CD4-positive, alpha-beta T cell treated with Interleukin-2 at 100 ng/mL for 4 hours (primary cell): ENCODE results near the gene CPAMD8.

ENCODE experiments used
- DNase-seq: peaks from one replicate; pipeline ENCODE4 v3.0.0-alpha.2; 2020; ENCODE audit warnings: low spot score

CPAMD8 gene

DNA sequence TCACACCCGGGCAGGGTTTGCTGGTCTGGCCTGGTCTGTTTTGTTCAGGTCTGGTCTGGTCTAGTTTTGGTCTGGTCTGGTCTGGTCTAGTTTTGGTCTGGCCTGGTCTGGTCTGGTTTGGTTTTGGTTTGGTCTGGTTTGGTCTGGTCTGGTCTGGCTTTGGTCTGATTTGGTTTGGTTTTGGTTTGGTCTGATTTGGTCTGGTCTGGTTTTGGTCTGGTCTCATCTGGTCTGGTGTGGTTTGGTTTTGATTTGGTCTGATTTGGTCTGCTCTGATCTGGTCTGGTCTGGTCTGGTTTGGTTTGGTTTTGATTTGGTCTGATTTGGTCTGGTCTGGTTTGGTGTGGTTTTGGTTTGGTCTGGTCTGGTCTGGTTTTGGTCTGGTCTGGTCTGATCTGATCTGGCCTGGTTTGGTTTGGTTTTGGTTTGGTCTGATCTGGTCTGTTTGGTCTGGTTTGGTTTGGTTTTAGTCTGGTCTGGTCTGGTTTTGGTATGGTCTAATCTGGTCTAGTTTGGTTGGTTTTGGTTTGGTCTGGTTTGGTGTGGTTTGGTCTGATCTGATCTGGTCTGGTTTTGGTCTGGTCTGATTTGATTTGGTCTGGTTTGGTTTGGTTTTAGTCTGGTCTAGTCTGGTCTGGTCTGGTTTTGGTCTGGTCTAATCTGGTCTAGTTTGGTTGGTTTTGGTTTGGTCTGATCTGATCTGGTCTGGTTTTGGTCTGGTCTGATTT, 152.2 kb downstream of the CPAMD8 start:
- DNase-seq = no peak

DNA sequence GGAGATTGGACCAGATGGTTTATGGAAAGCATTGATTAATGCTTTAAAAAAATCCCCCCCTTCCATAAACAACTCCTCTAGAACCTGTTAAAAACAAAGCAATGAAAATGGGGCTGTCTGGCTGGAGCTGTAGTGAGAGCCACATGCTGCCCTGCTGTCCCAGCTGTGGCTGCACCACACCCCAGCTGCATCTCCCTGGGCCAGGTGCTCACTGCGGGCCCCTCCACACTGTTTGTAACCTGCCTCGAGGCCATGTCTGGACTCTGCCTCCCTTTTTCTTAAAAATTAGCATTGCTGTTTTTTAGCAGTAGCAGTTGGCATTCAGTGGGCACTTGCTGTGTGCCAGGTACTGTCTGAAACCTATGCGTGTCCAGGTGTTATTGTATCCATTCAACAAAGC, 153.0 kb downstream of the CPAMD8 start:
- DNase-seq = no peak

DNA sequence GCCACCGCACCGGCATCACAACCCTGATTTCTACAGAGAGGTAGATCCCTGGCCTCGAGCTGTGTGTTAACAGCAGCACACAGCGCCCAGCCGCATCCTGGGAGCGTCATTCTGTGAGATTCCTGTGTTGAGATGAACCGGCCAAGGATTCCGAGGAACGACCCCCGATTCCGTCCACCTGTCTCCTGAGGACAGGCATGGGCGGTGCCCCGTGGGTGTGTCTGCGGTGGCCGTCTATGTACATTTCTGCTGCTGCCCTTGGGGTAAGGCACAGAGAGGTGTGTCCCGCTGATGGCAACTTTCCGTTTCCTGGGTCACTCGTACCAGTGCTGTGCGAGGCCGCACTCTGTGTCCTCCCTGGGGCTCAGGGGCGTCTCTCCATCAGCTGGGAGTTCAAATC, 153.9 kb downstream of the CPAMD8 start:
- DNase-seq = no peak

DNA sequence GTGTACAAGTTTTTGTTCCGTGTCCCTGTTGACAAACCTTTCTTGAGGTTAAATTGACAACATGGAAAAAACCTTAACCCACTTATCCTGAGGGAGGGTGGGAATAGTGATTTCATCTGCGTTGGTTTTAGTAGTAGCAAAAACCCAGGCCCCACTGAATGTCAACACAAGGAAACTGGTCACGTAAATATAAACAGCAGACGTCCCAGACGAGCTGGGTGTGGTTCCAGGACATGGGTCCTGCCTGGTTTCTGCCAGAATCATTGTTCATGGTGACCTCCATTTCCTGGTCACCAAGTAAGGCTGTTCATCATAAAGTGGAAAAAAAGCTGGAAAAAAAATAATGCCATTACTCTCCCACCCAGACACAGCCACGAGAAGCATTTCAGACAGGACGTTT, 154.7 kb downstream of the CPAMD8 start:
- no peak for DNase-seq

GRCh38 chr19:16869331-16869972, 157.2 kb downstream of the CPAMD8 start:
- no peak for DNase-seq

DNA sequence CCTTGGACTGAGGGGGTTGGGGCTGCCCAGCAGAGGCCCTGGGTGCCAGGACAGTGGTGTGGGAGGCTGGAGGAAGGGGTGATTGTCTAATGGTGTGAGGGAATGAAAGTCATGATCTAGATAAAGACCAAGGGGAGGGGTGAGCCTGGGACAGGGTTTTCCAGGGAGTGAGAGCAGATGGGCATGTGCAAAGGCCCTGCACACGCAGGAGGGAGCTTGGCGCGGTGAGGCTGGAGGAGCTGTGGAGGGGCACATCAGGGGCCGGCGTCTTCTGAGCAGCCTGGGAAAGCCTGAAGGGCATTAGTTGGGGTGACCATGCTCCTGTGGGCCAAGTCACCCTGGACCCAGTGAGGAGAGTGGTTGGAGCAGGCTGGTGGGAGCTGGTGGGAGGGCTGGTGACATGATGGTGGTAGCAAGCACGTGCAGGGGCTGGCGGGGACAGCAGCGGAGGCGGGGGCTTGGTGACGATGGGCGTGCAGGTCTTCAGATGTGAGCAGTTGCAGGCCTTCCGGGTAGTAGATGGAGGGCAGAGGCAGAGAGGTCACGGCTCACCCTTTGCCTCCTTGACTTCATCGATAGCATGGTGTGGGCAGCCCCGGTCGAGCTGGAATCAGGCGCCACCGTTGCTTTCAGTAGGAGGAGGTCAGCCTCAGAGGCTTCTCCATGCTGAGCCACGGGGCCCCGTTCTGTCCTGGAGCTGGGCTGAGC, 158.0 kb downstream of the CPAMD8 start:
- no peak for DNase-seq

GRCh38 chr19:16867211-16867610, 159.4 kb downstream of the CPAMD8 start:
- no peak for DNase-seq

- no peak for DNase-seq
Measured at GRCh38 chr19:16862826-16863415, 163.7 kb downstream of the CPAMD8 start.

GRCh38 chr19:16861834-16862233, 164.8 kb downstream of the CPAMD8 start:
- no peak for DNase-seq

DNA sequence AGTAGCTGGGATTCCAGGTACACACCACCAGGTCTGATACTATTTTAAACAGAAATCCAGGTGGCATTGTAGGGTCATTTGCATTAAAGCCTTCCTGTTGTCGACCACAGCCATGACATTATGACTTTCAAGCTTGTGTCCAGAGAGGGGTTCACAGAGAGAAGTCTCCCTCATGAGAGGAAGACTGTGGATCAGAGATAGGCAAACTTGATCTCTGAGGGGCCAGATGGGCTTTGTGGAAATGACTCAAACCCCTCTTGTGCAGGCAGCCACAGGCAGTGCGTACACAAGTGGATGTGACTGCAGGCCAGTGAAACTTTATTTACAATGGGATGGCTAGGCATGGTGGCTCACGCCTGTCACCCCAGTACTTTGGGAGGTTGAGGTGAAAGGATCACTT, 165.6 kb downstream of the CPAMD8 start:
- no peak for DNase-seq

- no peak for DNase-seq
Measured at GRCh38 chr19:16860118-16860517, 166.5 kb downstream of the CPAMD8 start.

GRCh38 chr19:16859626-16860025, 167.0 kb downstream of the CPAMD8 start:
- DNase-seq = no peak

- no peak for DNase-seq
Measured at GRCh38 chr19:16856091-16856490, 170.5 kb downstream of the CPAMD8 start.

DNA sequence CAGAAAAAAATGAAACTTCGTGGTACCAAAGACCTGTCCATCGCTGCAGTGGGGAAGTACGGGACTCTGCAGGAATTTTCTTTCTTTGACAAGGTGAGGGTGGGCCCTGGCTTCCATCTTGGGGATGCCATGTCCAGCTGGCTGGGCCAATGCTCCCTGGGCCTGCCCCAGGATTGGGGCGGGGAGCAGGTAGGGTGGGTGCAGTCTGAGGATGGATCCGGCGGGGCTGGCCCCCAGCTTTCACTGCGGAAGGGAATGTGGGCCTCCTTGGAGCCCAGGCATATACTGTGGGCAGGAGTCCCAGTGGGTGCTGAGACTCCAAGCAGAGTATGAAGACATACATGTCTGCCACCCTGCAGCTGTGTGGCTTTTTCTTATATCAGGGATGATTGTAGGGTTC, 173.5 kb downstream of the CPAMD8 start:
- DNase-seq = no peak

GRCh38 chr19:16851031-16851712, 175.4 kb downstream of the CPAMD8 start:
- no peak for DNase-seq

- no peak for DNase-seq
Measured at GRCh38 chr19:16850133-16850532, 176.5 kb downstream of the CPAMD8 start.

GRCh38 chr19:16849168-16849567, 177.4 kb downstream of the CPAMD8 start:
- DNase-seq = no peak

DNA sequence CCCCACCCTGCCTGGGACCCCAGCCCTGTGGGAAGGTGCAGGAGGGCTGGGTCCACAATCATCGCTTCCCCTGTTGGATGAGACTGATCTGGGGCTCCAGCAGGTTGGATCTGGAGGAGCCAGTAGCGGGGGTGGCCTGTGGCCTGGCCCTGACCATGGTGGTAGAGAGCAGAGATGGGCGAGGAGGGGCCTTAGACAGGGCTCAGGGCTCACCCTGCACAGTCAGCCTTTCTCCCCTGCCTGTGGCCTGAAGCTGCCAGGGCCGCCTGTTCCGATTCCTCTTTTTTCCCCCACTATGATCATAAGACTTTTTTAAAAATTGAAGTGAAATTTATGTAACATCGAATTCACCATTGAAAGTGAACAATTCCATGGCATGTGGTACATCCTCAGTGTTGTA, 179.2 kb downstream of the CPAMD8 start:
- DNase-seq = no peak

DNA sequence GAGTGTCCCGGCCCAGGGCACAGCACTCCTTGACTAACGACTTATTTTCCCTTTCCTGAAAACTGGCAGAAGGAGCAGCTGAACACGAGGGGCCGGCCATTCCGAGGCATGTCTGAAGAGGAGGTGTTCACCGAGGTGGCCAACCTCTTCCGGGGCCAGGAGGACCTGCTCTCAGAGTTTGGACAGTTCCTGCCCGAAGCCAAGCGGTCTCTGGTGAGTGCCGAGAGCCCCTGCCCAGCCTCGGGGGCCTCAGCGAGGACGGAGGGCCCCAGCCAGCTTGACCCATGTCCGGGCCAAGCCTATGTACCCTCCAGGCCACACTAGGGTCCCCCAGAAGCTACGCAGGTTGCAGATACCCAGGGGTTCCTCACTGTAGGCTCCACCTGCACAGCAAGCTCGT, 179.7 kb downstream of the CPAMD8 start:
- no peak for DNase-seq
